B cell (primary cell): ENCODE data around the gene ST6GALNAC5.

Experiments used
- CTCF ChIP-seq: fragments of 200-600 bp; IDR thresholded peaks from one replicate; pipeline ENCODE4 v1.8.0; 2022; ENCODE audit warnings: antibody characterized with exemption, mild to moderate bottlenecking
- EZH2 ChIP-seq: IDR thresholded peaks from 2 replicates; pipeline ENCODE4 v1.6.1; 2012; ENCODE audit warnings: borderline replicate concordance, low read depth, mild to moderate bottlenecking, moderate library complexity, low read length; ENCODE audit not compliant: insufficient read depth, poor library complexity, severe bottlenecking

GRCh38 chr1:77018761-77019160, 151.5 kb downstream of the ST6GALNAC5 start:
- no peak for TF ChIP-seq CTCF
- TF ChIP-seq EZH2 = no peak
